CD4-positive, alpha-beta T cell (primary cell): ENCODE measurements around the gene HIBCH. TPM values are rescaled to one million over a fixed set of nuclear protein-coding genes. Genes with fewer than 3 reads are reported as not detected.
"Not testable (repeated sequence)": the region's sequence is repeated elsewhere in the genome, so short reads cannot be mapped to it uniquely, and the experiment has no call there.

Experiments used
- ATAC-seq: fragments of 200-7000 bp; cut with Tn5 transposase; one replicate; pipeline ENCODE4 v1.10.0; 2022; ENCODE audit warnings: mild to moderate bottlenecking; ENCODE audit not compliant: poor library complexity
- CTCF ChIA-PET: fragments of 350-600 bp; sonication (Branson Sonifier 250); formaldehyde crosslinking; loops from one replicate; lab custom pipeline; 2021; ENCODE audit warnings: antibody characterized with exemption, inconsistent platforms; lab: Charles Lee
- POLR2A ChIA-PET: fragments of 350-600 bp; sonication (Branson Sonifier 250); formaldehyde crosslinking; loops from one replicate; lab custom pipeline; 2021; ENCODE audit warnings: antibody characterized with exemption, inconsistent platforms; lab: Charles Lee
- DNase-seq, 14 experiments: peaks; one replicate each; pipeline ENCODE4 v3.0.0-alpha.2; 2013 to 2020; ENCODE audit warnings: mixed read lengths in 2 of 14
- H3K27ac ChIP-seq, 2 donors: one replicate each; pipeline versions ENCODE4 v1.5.1 to v1.7.0; 2013; ENCODE audit warnings: low read length in 2 of 2, low read depth in 1 of 2, mild to moderate bottlenecking in 1 of 2
- H3K27me3 ChIP-seq, 2 experiments: 1 replicate in 1 of 2; 2 replicates in 1 of 2; pipeline versions ENCODE4 v1.6.1 to v1.7.0; 2013; ENCODE audit warnings: low read length in 2 of 2, control low read depth in 1 of 2, mild to moderate bottlenecking in 1 of 2, moderate library complexity in 1 of 2; ENCODE audit not compliant: insufficient read depth in 2 of 2, control insufficient read depth in 1 of 2
- H3K36me3 ChIP-seq: one replicate; pipeline ENCODE4 v1.6.1; 2013; ENCODE audit warnings: low read length, control low read depth; ENCODE audit not compliant: insufficient read depth
- H3K4me1 ChIP-seq: one replicate; pipeline ENCODE4 v1.6.1; 2013; ENCODE audit warnings: low read length, control low read depth; ENCODE audit not compliant: insufficient read depth
- H3K4me3 ChIP-seq: one replicate; pipeline ENCODE4 v1.5.1; 2013; ENCODE audit warnings: mild to moderate bottlenecking, low read length, moderate library complexity
- H3K9me3 ChIP-seq, 2 experiments: 1 replicate in 1 of 2; 2 replicates in 1 of 2; pipeline versions ENCODE4 v1.6.1 to v1.7.0; 2013; ENCODE audit warnings: low read length in 2 of 2, mild to moderate bottlenecking in 2 of 2, control low read depth in 1 of 2, moderate library complexity in 1 of 2; ENCODE audit not compliant: control insufficient read depth in 1 of 2, insufficient read depth in 1 of 2
- H3K27ac Mint-ChIP-seq: one replicate; pipeline ENCODE4 v1.8.0; 2020; ENCODE audit warnings: mixed read lengths
- H3K27me3 Mint-ChIP-seq: one replicate; pipeline ENCODE4 v1.8.0; 2021; ENCODE audit warnings: mixed read lengths
- H3K36me3 Mint-ChIP-seq: one replicate; pipeline ENCODE4 v1.8.0; 2021; ENCODE audit warnings: low read depth, mixed read lengths
- H3K4me1 Mint-ChIP-seq: one replicate; pipeline ENCODE4 v1.8.0; 2021; ENCODE audit warnings: low read depth, mixed read lengths
- H3K4me3 Mint-ChIP-seq: one replicate; pipeline ENCODE4 v1.8.0; 2020; ENCODE audit warnings: mild to moderate bottlenecking, mixed read lengths
- H3K9me3 Mint-ChIP-seq: one replicate; pipeline ENCODE4 v1.8.0; 2020; ENCODE audit warnings: mixed read lengths
- intact Hi-C, 2 experiments: fragments of 100-400 bp; cut with DNase I in 1 of 2; cut with micrococcal nuclease in 1 of 2; formaldehyde crosslinking; loops; one replicate each; pipeline versions ENCODE4 v1.15.1 to v1.9.0; 2023 to 2025; cut with DNase I, micrococcal nuclease
- total RNA-seq, 174 experiments: library from RNA in 2 of 174; stranded (reverse) in 2 of 174; gene quantifications; one replicate each; pipeline ENCODE4 v1.2.3 and lab custom pipeline; 2021 to 2026
- TF ChIP-seq, protein P1 (sequence below): fragments of 200-600 bp; IDR thresholded peaks from one replicate; pipeline ENCODE4 v1.8.0; 2022; ENCODE audit warnings: antibody characterized with exemption, mild to moderate bottlenecking

Gene HIBCH
- total RNA-seq, 2 experiments from 2014 or later = 3.5 to 7.1 TPM

DNA sequence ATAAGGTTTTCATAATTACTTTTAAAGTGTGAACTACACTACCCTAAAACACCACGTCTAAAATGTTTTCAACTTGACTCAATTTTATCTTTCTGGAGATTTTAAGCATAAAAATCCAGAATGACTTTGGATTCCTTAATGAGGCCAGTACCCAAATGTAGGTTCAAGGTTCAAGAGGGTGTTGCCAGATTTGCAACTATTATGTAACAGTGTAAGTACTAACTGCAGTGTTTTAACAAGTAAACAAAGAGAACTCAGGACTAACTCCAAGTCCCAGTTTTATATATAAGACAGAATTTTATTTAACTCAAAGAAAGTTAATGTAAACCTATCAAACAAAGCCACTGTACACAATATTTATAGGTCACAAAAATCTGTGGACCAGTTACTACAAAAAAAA is 5.7 kb downstream of the HIBCH start:
- TF ChIP-seq, protein P1, sequence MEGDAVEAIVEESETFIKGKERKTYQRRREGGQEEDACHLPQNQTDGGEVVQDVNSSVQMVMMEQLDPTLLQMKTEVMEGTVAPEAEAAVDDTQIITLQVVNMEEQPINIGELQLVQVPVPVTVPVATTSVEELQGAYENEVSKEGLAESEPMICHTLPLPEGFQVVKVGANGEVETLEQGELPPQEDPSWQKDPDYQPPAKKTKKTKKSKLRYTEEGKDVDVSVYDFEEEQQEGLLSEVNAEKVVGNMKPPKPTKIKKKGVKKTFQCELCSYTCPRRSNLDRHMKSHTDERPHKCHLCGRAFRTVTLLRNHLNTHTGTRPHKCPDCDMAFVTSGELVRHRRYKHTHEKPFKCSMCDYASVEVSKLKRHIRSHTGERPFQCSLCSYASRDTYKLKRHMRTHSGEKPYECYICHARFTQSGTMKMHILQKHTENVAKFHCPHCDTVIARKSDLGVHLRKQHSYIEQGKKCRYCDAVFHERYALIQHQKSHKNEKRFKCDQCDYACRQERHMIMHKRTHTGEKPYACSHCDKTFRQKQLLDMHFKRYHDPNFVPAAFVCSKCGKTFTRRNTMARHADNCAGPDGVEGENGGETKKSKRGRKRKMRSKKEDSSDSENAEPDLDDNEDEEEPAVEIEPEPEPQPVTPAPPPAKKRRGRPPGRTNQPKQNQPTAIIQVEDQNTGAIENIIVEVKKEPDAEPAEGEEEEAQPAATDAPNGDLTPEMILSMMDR = no peak
- H3K4me1 ChIP-seq = peaks cover 18% of the 10 kb centered on the region
- H3K9me3 ChIP-seq = no peaks in the 10 kb centered on the region
- H3K27ac Mint-ChIP-seq = no peak overlapping the region
- H3K36me3 Mint-ChIP-seq = peaks cover 36% of the 10 kb centered on the region
- peaks cover 41% of the 10 kb centered on the region for H3K4me1 Mint-ChIP-seq
- H3K36me3 ChIP-seq = peaks cover 26% of the 10 kb centered on the region
- H3K4me3 ChIP-seq = no peak overlapping the region
- intact Hi-C loops = loop anchor here (1.0 to 10.0 kb wide), 2 partner anchors 225 to 529 kb away; partner anchors contain the start of genes ORMDL1 (in 1 of the 2) and PMS1 (in 1 of the 2)
- no peak overlapping the region for H3K27ac ChIP-seq
- ChIA-PET POLR2A (no interaction called here), CTCF (no interaction called here)
- H3K27me3 ChIP-seq = no peaks in the 10 kb centered on the region
- H3K4me3 Mint-ChIP-seq = no peak overlapping the region
- H3K27me3 Mint-ChIP-seq = no peaks in the 10 kb centered on the region
- no peak for ATAC-seq
- DNase-seq = no peak
- H3K9me3 Mint-ChIP-seq = no peaks in the 10 kb centered on the region

DNA sequence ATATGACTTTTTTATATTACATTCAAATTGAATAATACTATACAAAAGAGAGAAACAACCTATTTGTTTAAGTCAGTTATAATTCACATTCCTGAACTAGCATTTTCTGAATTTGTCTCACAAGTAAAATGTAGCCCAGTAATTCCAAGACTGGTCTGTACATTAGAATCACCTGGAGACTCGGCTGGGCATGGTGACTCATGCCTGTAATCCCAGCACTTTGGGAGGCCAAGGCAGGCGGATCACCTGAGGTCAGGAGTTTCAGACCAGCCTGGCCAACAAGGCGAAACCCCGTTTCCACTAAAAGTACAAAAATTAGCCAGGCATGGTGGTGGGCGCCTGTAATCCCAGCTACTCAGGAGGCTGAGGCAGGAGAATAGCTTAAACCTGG is 7.0 kb downstream of the HIBCH start:
- H3K4me1 Mint-ChIP-seq = peaks cover 29% of the 10 kb centered on the region
- POLR2A ChIA-PET = not testable (repeated sequence)

DNA sequence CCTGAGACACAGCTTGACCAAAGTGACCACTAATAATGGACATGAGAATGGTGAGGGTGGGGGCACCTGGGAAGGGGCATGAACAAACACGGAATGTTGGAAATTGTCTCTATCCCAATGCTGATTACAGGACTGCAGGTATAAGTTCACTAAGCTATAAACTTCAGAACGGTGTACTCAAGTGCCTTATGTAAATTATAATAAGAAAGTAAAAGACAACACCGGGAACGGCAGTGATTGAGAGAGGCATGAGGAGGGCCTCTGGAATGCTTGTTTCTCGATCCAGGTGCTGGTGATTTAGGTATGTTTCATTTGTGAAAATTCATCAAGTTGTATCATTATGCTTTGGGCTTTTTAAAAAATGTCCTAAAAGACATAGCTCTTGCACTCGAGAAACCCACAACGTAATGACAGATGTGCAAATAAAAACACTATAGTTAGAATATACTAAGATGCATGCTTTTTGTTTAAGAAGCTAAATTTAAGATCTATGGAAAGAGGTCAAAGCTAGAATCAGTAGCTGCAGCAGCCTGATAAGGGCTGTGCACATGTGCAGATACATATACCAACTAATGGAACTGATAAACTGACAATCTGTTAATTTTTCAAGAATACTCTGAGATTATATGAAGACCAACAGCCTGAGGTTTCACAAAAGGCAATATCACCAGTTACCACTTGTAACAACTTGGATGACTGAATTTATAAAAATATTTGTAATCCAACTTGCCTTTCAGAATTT is 7.6 kb downstream of the HIBCH start:
- Histone ChIP-seq H3K9me3 (no peaks in the 10 kb centered on the region), H3K36me3 (peaks cover 21% of the 10 kb centered on the region), H3K4me1 (peaks cover 7% of the 10 kb centered on the region), H3K27ac (no peak overlapping the region), H3K4me3 (no peak overlapping the region), H3K27me3 (no peaks in the 10 kb centered on the region)
- peaks cover 55% of the 10 kb centered on the region for H3K36me3 Mint-ChIP-seq
- H3K27ac Mint-ChIP-seq = no peak overlapping the region
- peaks cover 23% of the 10 kb centered on the region for H3K4me1 Mint-ChIP-seq
- intact Hi-C loops = loop anchor here in 1 of 2 experiments (10.0 kb wide), 1 partner anchor 527 kb away; the partner anchor contains the start of genes ORMDL1 and PMS1
- no peak overlapping the region for H3K4me3 Mint-ChIP-seq
- DNase-seq (no peak), ATAC-seq (no peak)
- POLR2A ChIA-PET = no interaction called here
- TF ChIP-seq, protein P1 = no peak
- CTCF ChIA-PET = interaction anchor here (2.1 kb wide), 1 partner anchor 9 kb away, joined by 7 read pairs; no protein-coding TSS in a partner anchor
- H3K9me3 Mint-ChIP-seq = no peaks in the 10 kb centered on the region
- H3K27me3 Mint-ChIP-seq = no peaks in the 10 kb centered on the region

More for the DNA sequence above, 7.0 kb downstream of the HIBCH start:
- H3K36me3 ChIP-seq = peaks cover 26% of the 10 kb centered on the region
- H3K9me3 Mint-ChIP-seq, H3K4me3 Mint-ChIP-seq, DNase-seq, H3K27ac ChIP-seq, H3K9me3 ChIP-seq, H3K27me3 Mint-ChIP-seq, ATAC-seq, H3K27ac Mint-ChIP-seq, H3K27me3 ChIP-seq, H3K4me3 ChIP-seq, H3K4me1 ChIP-seq: not testable (repeated sequence)
- intact Hi-C loops = loop anchor here in 1 of 2 experiments (10.0 kb wide), 1 partner anchor 528 kb away; the partner anchor contains the start of genes ORMDL1 and PMS1
- CTCF ChIA-PET = interaction anchor here (2.1 kb wide), 1 partner anchor 8 kb away, joined by 7 read pairs; no protein-coding TSS in a partner anchor
- peaks cover 49% of the 10 kb centered on the region for H3K36me3 Mint-ChIP-seq
